ENCODE data around the gene PARD6A. TPM values are rescaled to one million over a fixed set of nuclear protein-coding genes. Genes with fewer than 3 reads are reported as not detected.
A peak's percentile ranks its signal among the peaks of the same experiment; 100 is the strongest.

The PARD6A gene
- total RNA-seq, 1 experiment from 2014 or later: 3.4 TPM

DNA sequence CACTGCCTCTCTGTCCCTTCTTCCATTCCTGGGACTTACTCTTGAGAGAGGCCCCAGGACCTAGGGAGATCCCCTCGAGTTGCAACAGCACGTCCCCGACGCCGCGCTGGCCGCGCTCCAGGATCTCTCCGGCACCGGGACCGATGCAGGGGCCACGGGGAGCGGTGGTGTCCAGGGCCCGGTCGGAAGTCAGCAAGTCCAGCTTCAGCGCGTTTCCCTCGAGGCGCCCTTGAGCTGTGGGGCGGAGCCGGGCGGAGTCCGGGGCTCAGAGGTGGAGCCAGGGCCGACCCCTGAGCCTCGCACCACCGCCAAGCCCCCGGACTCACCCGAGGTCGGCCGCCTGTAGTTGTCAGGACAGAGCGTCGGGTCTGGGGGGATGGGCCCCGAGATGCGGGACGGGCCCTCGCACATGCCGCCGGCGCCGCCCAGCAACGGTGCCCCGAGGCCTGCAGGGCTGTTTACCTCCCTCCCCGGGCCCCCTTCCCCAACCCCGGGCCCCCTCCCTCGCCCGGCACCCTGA is 5.3 kb downstream of the PARD6A start:
- no peak for DNase-seq (ENCODE audit: extremely low read depth, low read depth)

GRCh38 chr16:67666559-67667452 is 6.0 kb downstream of the PARD6A start, which contains the start of the genes C16orf86 and ENKD1:
Gene C16orf86 (plus strand): TSS chr16:67666814. CDS start chr16:67666971, 157 bp downstream.
Gene ENKD1 (minus strand): TSS chr16:67666750. CDS start chr16:67666442, 308 bp downstream.
- DNase-seq (ENCODE audit: extremely low read depth, low read depth): peak; percentile 58

DNA sequence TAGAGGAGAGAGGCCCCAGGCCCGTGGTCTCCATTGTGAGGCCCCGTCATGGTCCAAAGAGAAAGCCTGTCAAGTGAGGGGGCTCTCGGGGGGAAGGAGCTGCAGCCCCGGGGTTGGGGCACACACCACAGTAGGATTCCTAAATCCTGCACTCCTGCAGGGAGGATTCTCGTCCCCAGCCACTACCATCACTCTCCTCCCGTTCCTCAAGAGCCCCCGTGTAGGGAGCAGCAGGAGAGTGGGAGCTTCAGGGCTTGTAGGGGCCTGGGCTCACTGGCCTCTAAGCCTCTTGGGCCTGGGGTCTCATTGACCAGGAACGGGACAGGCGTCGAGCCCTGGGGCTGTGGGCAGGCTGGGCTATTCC is 6.7 kb downstream of the PARD6A start:
- no peak for DNase-seq (ENCODE audit: extremely low read depth, low read depth)

DNA sequence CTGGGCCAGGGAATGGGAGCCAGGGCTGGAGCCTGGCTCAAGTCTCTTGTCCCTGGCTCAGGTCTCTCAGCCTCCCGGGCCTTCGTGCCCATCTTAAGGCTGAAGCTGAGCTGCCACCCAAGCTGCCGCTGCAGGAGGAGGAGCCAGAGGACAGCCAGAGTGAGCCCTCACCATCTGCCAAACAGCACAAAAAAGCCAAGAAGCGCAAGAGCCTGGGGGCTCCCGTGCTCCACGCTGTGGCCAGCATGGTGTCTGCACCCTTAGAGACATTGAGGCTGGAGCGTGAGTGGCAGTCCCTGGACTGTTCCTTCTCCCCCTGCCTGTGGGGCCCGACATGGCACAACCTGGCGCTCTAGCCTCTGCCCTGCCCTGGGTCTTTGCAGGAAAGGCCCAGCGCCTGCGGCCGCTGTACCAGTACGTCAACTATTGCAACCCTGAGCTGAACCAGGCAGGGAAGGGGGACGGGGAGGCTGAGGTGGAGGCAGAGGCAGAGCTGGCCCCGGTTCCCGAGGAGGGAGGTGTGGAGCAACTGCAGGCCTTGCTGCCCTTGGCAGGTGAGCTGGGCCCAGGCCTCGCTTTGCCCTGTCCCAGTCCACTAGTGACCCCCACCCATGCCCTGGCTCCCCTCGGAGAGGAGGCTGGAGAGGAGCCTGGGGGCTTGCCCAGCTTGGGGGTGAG is 7.2 kb downstream of the PARD6A start:
- peak; percentile 94 for DNase-seq (ENCODE audit: extremely low read depth, low read depth)

DNA sequence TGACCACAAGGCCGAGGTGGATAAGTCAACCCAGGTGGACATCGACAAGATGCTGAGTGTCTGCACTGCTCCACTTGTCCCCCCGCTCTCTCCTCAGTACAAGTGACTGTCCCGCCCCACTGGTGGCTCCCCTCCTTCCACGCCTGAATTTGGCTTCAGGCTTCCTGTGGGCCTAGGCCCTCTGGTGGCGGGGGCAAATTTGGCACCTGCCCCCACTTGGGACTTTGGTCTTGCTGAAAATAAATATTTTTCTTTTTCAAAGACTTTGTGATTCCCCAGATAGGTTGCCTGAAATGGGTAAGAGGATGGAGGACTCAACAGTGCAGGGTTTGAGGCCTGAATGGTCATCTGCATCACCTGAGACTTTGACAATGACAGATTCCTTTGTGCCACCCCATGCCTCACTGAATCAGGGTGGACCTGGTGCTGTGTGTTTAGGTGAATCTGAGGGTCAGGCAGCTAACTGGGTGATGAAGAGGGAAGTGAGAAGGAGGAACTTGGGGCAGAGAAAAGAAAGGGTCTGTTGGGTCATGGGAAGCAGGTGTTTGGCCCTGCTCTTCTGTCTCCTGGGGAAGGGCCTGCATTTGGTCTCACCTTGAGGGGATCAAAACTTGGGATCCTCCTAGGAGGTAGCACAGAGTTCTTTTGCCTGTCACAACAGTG is 7.9 kb downstream of the PARD6A start:
- no peak for DNase-seq (ENCODE audit: extremely low read depth, low read depth)

- DNase-seq (ENCODE audit: extremely low read depth, low read depth): no peak
Observed at GRCh38 chr16:67669499-67670101, 8.8 kb downstream of the PARD6A start.

GRCh38 chr16:67672306-67672705 is 11.5 kb downstream of the PARD6A start:
- DNase-seq (ENCODE audit: extremely low read depth, low read depth): no peak

DNA sequence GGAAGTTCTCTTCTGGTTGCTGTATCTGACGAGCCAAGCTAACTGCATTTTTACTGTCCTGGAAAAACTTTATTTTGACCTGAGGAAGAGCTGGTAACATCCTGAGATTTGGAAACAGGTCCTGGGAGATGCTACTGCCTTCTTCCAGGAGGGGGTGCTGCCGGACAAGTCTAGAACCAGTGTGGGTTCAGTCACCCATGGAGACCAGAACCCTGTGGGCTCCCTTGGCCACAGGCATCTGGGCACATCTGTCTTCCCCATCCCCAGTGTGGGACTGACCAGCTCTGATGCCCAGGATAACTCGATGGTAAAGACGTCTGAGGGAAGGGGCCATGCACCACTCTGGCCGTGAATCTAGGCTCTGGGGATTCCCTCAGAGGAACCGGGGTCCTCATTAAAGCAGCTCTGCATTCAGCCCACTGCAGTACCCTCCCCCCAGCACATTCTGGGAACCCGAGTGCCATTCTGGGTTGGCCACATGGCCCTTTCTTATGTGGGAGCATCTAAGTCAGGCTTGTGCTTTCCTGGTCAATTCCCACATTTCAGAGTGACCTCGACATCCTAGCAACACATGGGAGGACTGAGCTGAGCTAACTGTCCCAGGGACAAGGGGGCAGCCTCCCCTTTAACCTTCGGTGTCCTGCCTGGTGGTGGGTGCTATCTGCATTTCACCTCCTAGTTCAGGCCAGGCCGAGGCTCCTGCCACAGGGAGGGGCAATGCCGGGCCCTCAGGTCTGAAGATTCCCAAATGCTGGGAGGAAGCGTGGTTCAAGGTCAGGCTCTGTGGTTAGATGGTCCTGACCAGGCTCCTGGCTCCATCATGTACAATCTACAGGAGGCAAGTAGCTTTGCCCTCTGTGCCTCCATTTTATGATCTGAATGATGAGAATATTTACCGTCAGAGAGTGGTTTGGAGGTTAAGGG is 12.2 kb downstream of the PARD6A start:
- DNase-seq (ENCODE audit: extremely low read depth, low read depth): peak; percentile 79

- no peak for DNase-seq (ENCODE audit: extremely low read depth, low read depth)
Observed at GRCh38 chr16:67673712-67674580, 13.2 kb downstream of the PARD6A start.

GRCh38 chr16:67674851-67675578 is 14.3 kb downstream of the PARD6A start:
- no peak for DNase-seq (ENCODE audit: extremely low read depth, low read depth)

- DNase-seq (ENCODE audit: extremely low read depth, low read depth): no peak
Observed at GRCh38 chr16:67675579-67675935, 14.8 kb downstream of the PARD6A start.

- no peak for DNase-seq (ENCODE audit: extremely low read depth, low read depth)
Observed at GRCh38 chr16:67675999-67676398, 15.2 kb downstream of the PARD6A start.

DNA sequence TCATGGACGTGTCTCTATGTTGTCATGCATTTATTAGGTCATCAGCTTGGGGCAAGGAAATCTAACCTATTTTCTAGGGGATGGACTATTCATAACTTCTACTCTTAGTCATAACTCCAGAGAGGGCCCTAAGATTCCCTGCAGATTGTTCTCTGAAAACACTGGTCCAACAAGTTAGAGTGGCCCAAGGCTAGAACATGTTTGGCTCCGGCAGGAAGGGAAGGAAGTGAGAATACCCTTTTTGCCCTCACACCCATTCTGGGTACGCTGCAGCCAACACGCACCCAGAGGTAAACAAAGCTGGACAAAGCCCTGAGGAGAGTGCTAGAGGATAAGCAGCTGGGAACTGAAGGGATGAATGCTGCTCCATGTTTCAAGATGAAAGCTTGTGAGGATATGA is 15.8 kb downstream of the PARD6A start:
- no peak for DNase-seq (ENCODE audit: extremely low read depth, low read depth)

- DNase-seq (ENCODE audit: extremely low read depth, low read depth): no peak
Observed at GRCh38 chr16:67676939-67677338, 16.2 kb downstream of the PARD6A start.

- no peak for DNase-seq (ENCODE audit: extremely low read depth, low read depth)
Observed at GRCh38 chr16:67677712-67678111, 17.0 kb downstream of the PARD6A start.

- DNase-seq (ENCODE audit: extremely low read depth, low read depth): no peak
Observed at GRCh38 chr16:67678354-67679023, 17.7 kb downstream of the PARD6A start.
